Measurements from ENCODE around the gene ACTR5. TPM values are rescaled to one million over a fixed set of nuclear protein-coding genes. Genes with fewer than 3 reads are reported as not detected.

Gene ACTR5
- total RNA-seq, 1 experiment from 2014 or later, result 4.5 TPM

DNA sequence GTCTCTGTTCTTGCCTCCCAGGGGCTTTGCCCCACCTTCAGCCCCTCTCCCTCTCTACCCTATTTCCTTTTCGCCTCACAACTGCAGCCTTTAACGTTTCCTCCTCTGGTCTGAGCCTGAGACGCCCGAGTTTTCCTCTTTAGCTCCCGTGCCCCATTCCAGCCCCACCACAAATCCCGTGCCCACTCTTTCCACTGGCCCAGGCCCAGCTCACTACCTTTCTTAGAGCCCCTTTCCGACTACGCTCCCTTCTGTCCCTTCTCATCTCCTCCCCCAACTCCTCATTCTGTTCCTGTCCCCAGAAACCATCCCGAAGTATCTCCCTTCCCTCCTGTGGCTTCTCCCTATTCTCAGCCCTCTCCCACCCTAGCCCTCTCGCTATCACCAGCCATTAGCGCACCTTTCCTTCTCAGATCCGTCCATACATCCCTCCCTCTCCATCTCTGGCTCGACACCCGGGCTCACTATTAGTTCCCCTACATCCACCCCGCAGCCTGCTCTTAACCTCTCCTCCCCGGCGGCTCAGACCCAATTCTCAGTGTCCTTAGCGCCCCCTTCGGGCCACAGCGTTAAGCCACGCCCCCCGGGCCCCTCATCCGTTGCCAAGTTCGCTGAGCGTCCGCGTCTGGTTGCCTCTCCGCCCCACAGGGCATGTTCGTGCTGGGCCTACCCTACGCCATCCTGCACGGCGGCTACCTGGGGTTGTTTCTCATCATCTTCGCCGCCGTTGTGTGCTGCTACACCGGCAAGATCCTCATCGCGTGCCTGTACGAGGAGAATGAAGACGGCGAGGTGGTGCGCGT lies 21.3 kb upstream of the ACTR5 start:
- H3K9me3 ChIP-seq (ENCODE audit: low read length), result no peaks in the 10 kb centered on the region
- peaks cover 6% of the 10 kb centered on the region for H3K4me1 ChIP-seq (ENCODE audit: low read length)

DNA sequence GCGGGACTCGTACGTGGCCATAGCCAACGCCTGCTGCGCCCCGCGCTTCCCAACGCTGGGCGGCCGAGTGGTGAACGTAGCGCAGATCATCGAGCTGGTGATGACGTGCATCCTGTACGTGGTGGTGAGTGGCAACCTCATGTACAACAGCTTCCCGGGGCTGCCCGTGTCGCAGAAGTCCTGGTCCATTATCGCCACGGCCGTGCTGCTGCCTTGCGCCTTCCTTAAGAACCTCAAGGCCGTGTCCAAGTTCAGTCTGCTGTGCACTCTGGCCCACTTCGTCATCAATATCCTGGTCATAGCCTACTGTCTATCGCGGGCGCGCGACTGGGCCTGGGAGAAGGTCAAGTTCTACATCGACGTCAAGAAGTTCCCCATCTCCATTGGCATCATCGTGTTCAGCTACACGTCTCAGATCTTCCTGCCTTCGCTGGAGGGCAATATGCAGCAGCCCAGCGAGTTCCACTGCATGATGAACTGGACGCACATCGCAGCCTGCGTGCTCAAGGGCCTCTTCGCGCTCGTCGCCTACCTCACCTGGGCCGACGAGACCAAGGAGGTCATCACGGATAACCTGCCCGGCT lies 20.6 kb upstream of the ACTR5 start:
- Histone ChIP-seq H3K4me3 (ENCODE audit: low read length) (no peak overlapping the region), H3K36me3 (ENCODE audit: insufficient read depth, low read length) (no peaks in the 10 kb centered on the region), H3K79me2 (ENCODE audit: low read length) (no peaks in the 10 kb centered on the region), H2AFZ (ENCODE audit: low read length) (no peak overlapping the region), H3K4me1 (ENCODE audit: low read length) (peaks cover 6% of the 10 kb centered on the region), H3K4me2 (ENCODE audit: low read depth, low read length, poor library complexity, severe bottlenecking) (no peak overlapping the region), H3K27ac (ENCODE audit: low read length) (no peak overlapping the region), H3K9me2 (replicated peaks; ENCODE audit: insufficient read depth, low read length) (no peaks in the 10 kb centered on the region), H4K20me1 (ENCODE audit: insufficient read depth, low read depth, low read length) (no peaks in the 10 kb centered on the region), H3K27me3 (ENCODE audit: low read length) (no peaks in the 10 kb centered on the region), H3K9me3 (ENCODE audit: low read length) (no peaks in the 10 kb centered on the region), H3K9ac (ENCODE audit: low read length) (no peak overlapping the region)
- no peak for DNase-seq

More for the DNA sequence above, 21.3 kb upstream of the ACTR5 start:
- H3K9me2 ChIP-seq (replicated peaks; ENCODE audit: insufficient read depth, low read length), result no peaks in the 10 kb centered on the region
- H3K4me3 ChIP-seq (ENCODE audit: low read length), result no peak overlapping the region
- no peaks in the 10 kb centered on the region for H3K79me2 ChIP-seq (ENCODE audit: low read length)
- no peak overlapping the region for H3K4me2 ChIP-seq (ENCODE audit: low read depth, low read length, poor library complexity, severe bottlenecking)
- no peaks in the 10 kb centered on the region for H3K27me3 ChIP-seq (ENCODE audit: low read length)
- no peaks in the 10 kb centered on the region for H3K36me3 ChIP-seq (ENCODE audit: insufficient read depth, low read length)
- H2AFZ ChIP-seq (ENCODE audit: low read length), result no peak overlapping the region
- no peaks in the 10 kb centered on the region for H4K20me1 ChIP-seq (ENCODE audit: insufficient read depth, low read depth, low read length)
- no peak overlapping the region for H3K9ac ChIP-seq (ENCODE audit: low read length)
- DNase-seq, result peak; percentile 70
- H3K27ac ChIP-seq (ENCODE audit: low read length), result no peak overlapping the region

DNA sequence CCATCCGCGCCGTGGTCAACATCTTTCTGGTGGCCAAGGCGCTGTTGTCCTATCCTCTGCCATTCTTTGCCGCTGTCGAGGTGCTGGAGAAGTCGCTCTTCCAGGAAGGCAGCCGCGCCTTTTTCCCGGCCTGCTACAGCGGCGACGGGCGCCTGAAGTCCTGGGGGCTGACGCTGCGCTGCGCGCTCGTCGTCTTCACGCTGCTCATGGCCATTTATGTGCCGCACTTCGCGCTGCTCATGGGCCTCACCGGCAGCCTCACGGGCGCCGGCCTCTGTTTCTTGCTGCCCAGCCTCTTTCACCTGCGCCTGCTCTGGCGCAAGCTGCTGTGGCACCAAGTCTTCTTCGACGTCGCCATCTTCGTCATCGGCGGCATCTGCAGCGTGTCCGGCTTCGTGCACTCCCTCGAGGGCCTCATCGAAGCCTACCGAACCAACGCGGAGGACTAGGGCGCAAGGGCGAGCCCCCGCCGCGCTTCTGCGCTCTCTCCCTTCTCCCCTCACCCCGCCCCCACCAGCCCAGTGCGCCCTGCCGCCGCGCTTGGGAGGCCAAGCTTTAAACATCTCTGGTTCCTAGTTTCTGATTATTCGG lies 20.0 kb upstream of the ACTR5 start:
- H3K79me2 ChIP-seq (ENCODE audit: low read length), result no peaks in the 10 kb centered on the region
- H2AFZ ChIP-seq (ENCODE audit: low read length), result no peak overlapping the region
- H3K27ac ChIP-seq (ENCODE audit: low read length), result no peak overlapping the region
- H3K36me3 ChIP-seq (ENCODE audit: insufficient read depth, low read length), result no peaks in the 10 kb centered on the region
- H3K9me2 ChIP-seq (replicated peaks; ENCODE audit: insufficient read depth, low read length), result no peaks in the 10 kb centered on the region
- H3K27me3 ChIP-seq (ENCODE audit: low read length), result no peaks in the 10 kb centered on the region
- H3K4me2 ChIP-seq (ENCODE audit: low read depth, low read length, poor library complexity, severe bottlenecking), result no peak overlapping the region
- H3K9me3 ChIP-seq (ENCODE audit: low read length), result no peaks in the 10 kb centered on the region
- no peak overlapping the region for H3K9ac ChIP-seq (ENCODE audit: low read length)
- H3K4me3 ChIP-seq (ENCODE audit: low read length), result no peak overlapping the region
- peaks cover 6% of the 10 kb centered on the region for H3K4me1 ChIP-seq (ENCODE audit: low read length)
- no peaks in the 10 kb centered on the region for H4K20me1 ChIP-seq (ENCODE audit: insufficient read depth, low read depth, low read length)
- DNase-seq, result no peak

DNA sequence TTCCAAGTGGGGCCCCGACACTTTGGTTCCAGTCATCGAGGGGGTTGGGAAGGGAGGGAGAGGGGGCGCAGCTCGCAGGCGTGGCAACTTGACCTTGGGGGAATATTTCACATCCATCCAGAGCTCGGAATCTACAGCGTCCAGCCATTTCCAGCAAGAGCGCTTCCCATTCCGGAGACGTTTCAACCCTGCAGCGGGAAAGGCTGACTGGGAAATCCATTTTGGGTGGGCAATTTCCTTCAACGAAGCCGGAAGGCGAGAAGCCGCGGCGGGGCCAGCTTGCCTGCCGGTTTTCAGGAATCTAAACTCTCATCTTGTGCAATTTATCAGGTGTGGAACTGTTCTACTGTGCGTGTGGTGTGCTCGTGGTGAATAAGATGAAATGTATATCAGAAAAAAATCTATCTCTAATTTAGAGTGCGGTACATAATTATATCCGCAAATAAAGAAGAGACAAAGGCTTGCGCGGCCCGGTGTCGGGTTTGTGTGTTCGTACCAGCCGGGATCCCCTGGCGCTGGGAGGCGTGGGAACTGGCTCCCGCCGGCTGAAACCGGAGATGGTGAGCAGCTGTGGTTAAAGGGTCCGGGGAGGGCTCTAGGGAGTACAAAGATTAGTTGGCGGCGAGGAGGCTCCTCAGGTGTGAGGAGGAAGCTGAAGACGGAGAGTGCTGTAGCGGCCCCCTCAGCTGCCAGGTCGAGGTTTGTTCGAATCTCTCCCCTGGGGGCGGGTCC lies 19.2 kb upstream of the ACTR5 start:
- Histone ChIP-seq H3K36me3 (ENCODE audit: insufficient read depth, low read length) (no peaks in the 10 kb centered on the region), H3K79me2 (ENCODE audit: low read length) (no peaks in the 10 kb centered on the region), H2AFZ (ENCODE audit: low read length) (no peak overlapping the region), H3K27ac (ENCODE audit: low read length) (no peak overlapping the region), H3K4me3 (ENCODE audit: low read length) (no peak overlapping the region), H3K9me3 (ENCODE audit: low read length) (no peaks in the 10 kb centered on the region), H3K9me2 (replicated peaks; ENCODE audit: insufficient read depth, low read length) (no peaks in the 10 kb centered on the region), H3K4me2 (ENCODE audit: low read depth, low read length, poor library complexity, severe bottlenecking) (no peak overlapping the region), H4K20me1 (ENCODE audit: insufficient read depth, low read depth, low read length) (no peaks in the 10 kb centered on the region), H3K4me1 (ENCODE audit: low read length) (peaks cover 6% of the 10 kb centered on the region), H3K27me3 (ENCODE audit: low read length) (no peaks in the 10 kb centered on the region), H3K9ac (ENCODE audit: low read length) (no peak overlapping the region)
- DNase-seq, result no peak

DNA sequence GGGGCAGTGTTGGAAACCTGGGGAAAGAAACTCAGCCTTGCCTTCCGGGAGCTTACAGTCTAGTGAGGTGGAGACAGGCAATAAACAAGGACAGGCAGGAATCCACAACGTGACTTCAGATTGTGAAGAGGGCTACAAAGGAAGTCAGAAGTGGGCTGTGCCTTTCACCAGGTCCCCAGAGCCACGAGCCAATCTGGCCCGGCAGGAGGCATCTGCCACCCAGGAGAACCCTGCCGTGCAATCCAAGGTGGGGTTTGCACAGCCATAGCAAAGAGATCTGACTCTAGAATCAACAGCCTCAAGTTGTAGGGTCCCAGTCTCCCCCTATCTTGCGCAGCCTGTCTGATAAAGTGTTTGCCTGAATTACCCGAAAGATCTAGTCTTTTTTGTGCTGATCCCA lies 18.5 kb upstream of the ACTR5 start:
- Histone ChIP-seq H4K20me1 (ENCODE audit: insufficient read depth, low read depth, low read length) (no peaks in the 10 kb centered on the region), H3K27ac (ENCODE audit: low read length) (no peak overlapping the region), H3K27me3 (ENCODE audit: low read length) (no peaks in the 10 kb centered on the region), H3K9me2 (replicated peaks; ENCODE audit: insufficient read depth, low read length) (no peaks in the 10 kb centered on the region), H3K4me1 (ENCODE audit: low read length) (peaks cover 6% of the 10 kb centered on the region), H3K79me2 (ENCODE audit: low read length) (no peaks in the 10 kb centered on the region), H3K36me3 (ENCODE audit: insufficient read depth, low read length) (no peaks in the 10 kb centered on the region), H3K4me2 (ENCODE audit: low read depth, low read length, poor library complexity, severe bottlenecking) (no peak overlapping the region), H3K4me3 (ENCODE audit: low read length) (no peak overlapping the region), H2AFZ (ENCODE audit: low read length) (no peak overlapping the region), H3K9me3 (ENCODE audit: low read length) (no peaks in the 10 kb centered on the region), H3K9ac (ENCODE audit: low read length) (no peak overlapping the region)
- no peak for DNase-seq

DNA sequence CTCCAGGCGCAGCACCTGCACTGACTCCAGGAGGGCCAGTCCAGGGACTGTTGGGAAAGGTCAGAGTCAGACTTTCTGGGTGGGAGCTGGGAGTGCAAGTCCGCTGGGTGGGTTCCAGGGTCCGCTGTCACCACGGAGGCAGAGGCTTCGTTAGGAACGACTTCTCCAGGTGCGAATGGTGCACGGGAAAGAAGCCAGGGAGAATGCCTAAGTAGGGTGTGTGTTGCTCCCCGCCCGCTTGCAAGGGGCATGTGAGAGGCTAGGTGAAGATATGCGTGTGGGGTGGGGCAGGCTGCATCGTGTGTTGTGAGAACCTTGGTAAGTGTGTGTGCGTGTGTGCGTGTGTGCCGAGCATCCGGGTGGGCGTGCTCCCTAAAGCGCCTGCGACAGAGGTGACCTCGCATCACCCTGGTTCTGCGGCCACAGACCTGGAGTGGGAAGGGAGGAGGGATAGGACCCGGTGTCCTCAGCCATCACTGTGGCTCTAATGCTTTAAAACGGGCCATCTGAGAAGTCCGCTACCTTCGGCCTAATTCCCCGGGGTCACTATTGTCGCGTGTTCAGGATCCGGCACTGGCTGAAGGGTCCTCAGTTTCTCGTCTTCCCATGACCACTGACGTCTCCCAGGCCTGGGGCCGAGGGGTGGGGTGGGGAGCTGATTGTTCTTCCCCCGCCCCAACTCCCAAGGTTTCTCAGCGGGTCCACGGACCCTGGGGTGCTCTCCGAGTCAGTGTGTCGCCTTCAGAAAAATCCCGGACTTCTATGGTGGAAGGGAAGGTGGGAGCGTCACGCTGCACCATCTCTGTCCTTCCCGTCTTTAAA lies 17.9 kb upstream of the ACTR5 start:
- no peak overlapping the region for H3K9ac ChIP-seq (ENCODE audit: low read length)

DNA sequence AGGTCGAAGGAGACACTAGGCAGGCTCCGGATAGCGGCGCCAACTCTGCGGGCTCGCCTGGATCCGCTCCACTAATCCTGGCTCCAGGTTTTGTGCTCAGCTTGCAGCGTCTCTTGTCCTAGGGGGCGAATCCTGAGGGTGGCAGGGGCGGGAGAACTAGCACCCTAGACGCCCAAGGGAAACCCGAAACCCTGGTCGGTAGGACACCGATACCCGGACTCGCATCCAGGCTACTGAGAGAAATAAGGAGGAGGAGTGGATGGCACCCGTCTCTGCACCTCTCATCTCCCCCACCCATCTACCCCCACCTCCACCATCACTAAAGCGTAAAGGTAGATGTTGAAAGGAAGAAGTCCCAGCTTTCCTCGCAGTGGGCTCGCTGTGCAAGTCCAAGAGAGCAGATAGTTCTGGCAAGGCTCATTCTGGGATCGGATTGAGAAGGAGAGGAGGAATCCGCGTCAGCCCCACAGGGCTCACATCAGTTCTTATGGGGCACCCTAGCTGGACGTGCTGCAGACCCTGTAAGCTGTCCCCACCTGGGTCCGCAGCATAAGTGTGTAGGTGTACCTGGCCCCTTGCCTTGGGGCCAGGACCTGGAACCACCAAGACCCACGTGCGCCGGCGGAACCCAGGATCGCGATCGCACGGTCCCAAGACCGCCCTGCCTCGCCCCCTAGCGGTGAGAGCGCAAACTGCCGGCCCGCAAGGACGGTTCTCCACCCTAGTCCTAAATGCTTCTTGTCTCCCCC lies 17.1 kb upstream of the ACTR5 start:
- peaks cover 6% of the 10 kb centered on the region for H3K4me1 ChIP-seq (ENCODE audit: low read length)

More for the DNA sequence above, 17.9 kb upstream of the ACTR5 start:
- DNase-seq, result no peak
- Histone ChIP-seq H3K27me3 (ENCODE audit: low read length) (no peaks in the 10 kb centered on the region), H3K9me2 (replicated peaks; ENCODE audit: insufficient read depth, low read length) (no peaks in the 10 kb centered on the region), H2AFZ (ENCODE audit: low read length) (no peak overlapping the region), H3K27ac (ENCODE audit: low read length) (no peak overlapping the region), H3K36me3 (ENCODE audit: insufficient read depth, low read length) (no peaks in the 10 kb centered on the region), H3K9me3 (ENCODE audit: low read length) (no peaks in the 10 kb centered on the region), H3K4me1 (ENCODE audit: low read length) (peaks cover 6% of the 10 kb centered on the region), H3K4me2 (ENCODE audit: low read depth, low read length, poor library complexity, severe bottlenecking) (peak overlapping the region; percentile 35), H4K20me1 (ENCODE audit: insufficient read depth, low read depth, low read length) (no peaks in the 10 kb centered on the region), H3K79me2 (ENCODE audit: low read length) (no peaks in the 10 kb centered on the region), H3K4me3 (ENCODE audit: low read length) (no peak overlapping the region)

More for the DNA sequence above, 17.1 kb upstream of the ACTR5 start:
- Histone ChIP-seq H2AFZ (ENCODE audit: low read length) (peak overlapping the region; percentile 82; the same call in 1 of the 2 replicates), H3K27ac (ENCODE audit: low read length) (no peak overlapping the region), H3K36me3 (ENCODE audit: insufficient read depth, low read length) (no peaks in the 10 kb centered on the region), H3K9me2 (replicated peaks; ENCODE audit: insufficient read depth, low read length) (no peaks in the 10 kb centered on the region), H3K27me3 (ENCODE audit: low read length) (no peaks in the 10 kb centered on the region), H3K9ac (ENCODE audit: low read length) (no peak overlapping the region), H3K9me3 (ENCODE audit: low read length) (no peaks in the 10 kb centered on the region), H3K79me2 (ENCODE audit: low read length) (no peaks in the 10 kb centered on the region), H3K4me3 (ENCODE audit: low read length) (no peak overlapping the region), H3K4me2 (ENCODE audit: low read depth, low read length, poor library complexity, severe bottlenecking) (peak overlapping the region; percentile 35), H4K20me1 (ENCODE audit: insufficient read depth, low read depth, low read length) (no peaks in the 10 kb centered on the region)
- DNase-seq, result peak; percentile 91

Measured in Karpas-422 (cell line).